C4-2B (cell line): ENCODE results near the gene C11orf58.

ENCODE experiments used
- H3K27ac ChIP-seq: fragments of 450-650 bp; 2 replicates; pipeline ENCODE4 v1.5.1; 2017
- CTCF ChIP-seq: fragments of 450-650 bp; conservative IDR thresholded peaks from 2 replicates; pipeline ENCODE4 v1.5.1; 2017; ENCODE audit warnings: mild to moderate bottlenecking
- ZFX ChIP-seq: fragments of 450-650 bp; IDR thresholded peaks from 2 replicates; pipeline ENCODE4 v1.6.1; 2017

The C11orf58 gene

GRCh38 chr11:16769386-16769785, 30.9 kb downstream of the C11orf58 start:
- no peak for TF ChIP-seq ZFX
- no peak for TF ChIP-seq CTCF
- H3K27ac ChIP-seq: no peak overlapping the region

GRCh38 chr11:16770016-16770415, 31.6 kb downstream of the C11orf58 start:
- no peak for TF ChIP-seq ZFX
- no peak for TF ChIP-seq CTCF
- no peak overlapping the region for H3K27ac ChIP-seq

DNA sequence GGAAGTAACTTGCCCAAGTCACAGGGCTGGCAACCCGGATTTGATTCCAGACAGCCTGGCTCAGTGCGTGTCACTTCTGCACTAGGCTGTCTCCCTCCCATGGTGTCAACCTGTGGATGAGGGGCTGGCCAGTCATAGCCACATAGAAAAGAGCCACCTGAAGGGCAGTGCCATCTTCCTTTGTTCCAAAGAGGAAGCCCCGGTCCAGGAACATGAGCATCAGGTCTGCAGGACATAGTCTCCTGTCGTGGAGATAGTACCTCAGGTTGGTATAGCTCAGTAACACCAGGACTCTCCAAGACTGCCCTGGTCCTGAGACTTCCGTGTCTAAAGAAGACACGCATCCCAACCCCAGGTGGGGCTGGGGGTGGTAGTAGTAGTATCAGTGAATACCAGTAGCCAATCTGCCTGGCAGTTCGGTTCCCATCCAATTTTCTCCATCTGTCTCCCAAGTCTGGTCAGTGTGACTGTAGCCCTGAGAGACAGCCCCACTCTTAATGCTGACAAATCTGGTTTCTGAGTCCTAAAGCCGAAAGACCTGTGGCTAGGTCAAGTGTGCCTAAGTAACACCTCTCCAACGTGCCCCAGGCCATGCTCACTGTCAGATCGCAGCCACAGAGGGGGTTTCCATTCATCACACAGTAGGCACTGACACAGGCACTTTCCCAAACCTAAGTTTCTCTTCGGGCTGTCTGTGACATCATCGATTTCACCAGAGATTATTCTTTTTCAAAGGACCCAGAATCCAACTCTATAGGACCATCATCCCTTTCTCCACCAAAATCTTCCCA, 33.1 kb downstream of the C11orf58 start:
- TF ChIP-seq ZFX (no peak), CTCF (no peak)
- H3K27ac ChIP-seq: no peak overlapping the region

DNA sequence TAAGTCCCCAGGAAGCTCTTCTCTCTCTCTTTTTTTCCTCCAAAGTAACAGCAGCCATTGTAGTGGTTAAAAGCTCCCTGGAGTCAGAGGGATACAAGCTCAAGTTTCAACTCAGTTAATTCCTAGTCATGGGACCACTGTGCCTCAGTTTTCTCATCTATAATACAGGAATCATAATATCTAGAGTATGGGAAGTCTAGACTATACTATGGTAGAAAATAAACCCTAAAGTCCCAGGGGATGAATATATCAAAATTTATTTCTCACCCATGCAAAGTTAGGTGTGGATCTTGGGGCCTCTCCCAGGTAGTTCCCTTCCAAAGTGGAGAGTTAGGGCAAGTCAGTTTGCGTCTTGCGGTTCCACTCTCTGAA, 33.7 kb downstream of the C11orf58 start:
- TF ChIP-seq CTCF (no peak), ZFX (no peak)
- H3K27ac ChIP-seq: no peak overlapping the region

DNA sequence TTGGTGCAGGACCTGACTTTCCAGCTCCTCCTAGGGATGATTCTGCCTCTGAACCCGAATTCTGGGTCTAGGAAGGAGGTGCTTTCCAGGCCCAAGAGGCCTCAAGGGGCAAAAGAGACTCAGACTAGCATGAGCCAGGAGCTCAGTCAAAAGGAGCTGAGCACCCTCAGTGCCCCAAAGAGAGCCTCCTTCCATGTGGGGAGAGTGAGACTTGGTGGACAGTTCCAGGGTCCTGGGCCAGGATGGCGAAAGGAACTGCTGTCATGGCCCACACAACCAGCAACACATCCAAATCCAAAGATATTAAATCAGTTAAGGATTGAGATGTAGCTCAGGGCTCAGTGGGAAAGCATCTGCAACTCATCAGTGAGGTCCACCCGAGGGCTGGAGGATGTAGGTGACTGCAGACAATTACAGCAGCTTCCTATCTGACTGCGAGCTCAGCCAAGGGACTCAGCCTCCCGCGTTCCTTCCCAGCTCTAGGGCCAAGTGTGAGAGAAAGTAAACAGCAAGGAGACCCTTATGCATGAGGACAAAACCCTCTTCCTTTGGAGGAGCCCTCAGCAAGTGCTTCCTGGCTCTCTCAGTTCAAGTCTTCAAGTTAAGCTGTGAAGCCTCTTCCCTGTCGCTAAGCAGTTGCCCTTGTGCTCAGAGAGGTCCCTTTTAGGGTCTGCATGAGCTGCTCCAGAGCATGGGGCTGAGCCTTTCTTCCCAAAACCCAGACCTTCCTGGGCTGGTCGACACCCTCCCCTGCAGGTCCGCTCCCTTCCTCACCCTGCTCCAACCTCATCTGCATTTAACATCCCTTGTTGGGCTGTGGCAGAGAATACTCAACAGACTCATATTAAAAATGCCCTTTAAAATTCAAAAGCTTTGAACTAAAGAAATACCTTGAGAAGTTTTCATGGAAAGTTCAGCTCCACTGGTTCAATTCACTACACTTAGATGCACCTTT, 35.8 kb downstream of the C11orf58 start:
- H3K27ac ChIP-seq: no peak overlapping the region
- TF ChIP-seq CTCF: no peak
- TF ChIP-seq ZFX: no peak

DNA sequence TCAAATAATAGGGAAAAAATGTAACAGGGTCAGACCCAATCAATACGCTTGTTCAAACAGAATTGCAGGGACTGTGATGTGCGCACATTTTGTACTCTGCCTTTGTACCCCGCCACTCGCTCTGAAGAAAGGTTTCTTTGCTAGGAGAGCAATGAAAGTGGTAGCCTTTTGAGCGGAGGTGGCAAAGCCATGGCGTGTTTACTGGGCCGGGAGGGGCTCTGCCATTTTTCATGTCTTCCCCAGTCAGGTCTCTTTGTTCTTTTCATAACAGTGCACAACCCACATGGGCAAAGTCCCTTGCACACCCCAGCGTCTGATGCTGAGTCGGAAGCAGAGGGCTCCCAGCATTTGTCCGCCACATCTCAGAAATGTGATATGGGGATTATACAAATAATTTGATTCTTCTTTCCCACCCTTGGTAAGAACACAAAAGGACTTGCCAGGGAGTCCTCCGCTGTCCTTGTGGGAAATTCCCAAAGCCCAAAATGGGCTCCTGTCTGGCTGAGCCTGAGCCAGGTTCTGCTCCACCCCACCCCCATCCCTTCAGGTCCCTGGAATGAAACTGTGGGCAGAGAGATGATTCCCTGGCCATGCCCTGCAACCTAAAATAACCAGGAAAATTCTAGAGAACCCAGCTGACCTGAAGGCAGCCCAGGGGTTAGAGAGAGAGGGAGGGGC, 36.6 kb downstream of the C11orf58 start:
- TF ChIP-seq ZFX (no peak), CTCF (no peak)
- H3K27ac ChIP-seq: no peak overlapping the region
